OCI-LY7 (cell line): Measurements from ENCODE around the gene MNT.

Experiments
- CTCF ChIP-seq: fragments of 200-600 bp; sonication (generic); conservative IDR thresholded peaks from 2 replicates; pipeline ENCODE4 v1.5.1; 2014; ENCODE audit warnings: mild to moderate bottlenecking, antibody characterized with exemption, low read length, moderate library complexity, mixed read lengths
- EZH2phosphoT487 ChIP-seq: fragments of 200-600 bp; sonication (generic); IDR thresholded peaks from 2 replicates; pipeline ENCODE4 v1.6.1; 2018; ENCODE audit warnings: low read depth, borderline replicate concordance, mild to moderate bottlenecking, mixed run types, antibody characterized with exemption, low read length, moderate library complexity, mixed read lengths

- no peak for TF ChIP-seq CTCF
- TF ChIP-seq EZH2phosphoT487 = no peak
These were observed 63.9 kb downstream of the MNT start, which contains the start of gene SGSM2 for GRCh38 chr17:2336852-2337543.
